HCEC 1CT (cell line): ENCODE data around the gene CYFIP1.

Source experiments
- DNase-seq: peaks from one replicate; pipeline ENCODE4 v3.0.0-alpha.2; 2017

The CYFIP1 gene

GRCh38 chr15:22861161-22861560, 119.0 kb downstream of the CYFIP1 start:
- no peak for DNase-seq

DNA sequence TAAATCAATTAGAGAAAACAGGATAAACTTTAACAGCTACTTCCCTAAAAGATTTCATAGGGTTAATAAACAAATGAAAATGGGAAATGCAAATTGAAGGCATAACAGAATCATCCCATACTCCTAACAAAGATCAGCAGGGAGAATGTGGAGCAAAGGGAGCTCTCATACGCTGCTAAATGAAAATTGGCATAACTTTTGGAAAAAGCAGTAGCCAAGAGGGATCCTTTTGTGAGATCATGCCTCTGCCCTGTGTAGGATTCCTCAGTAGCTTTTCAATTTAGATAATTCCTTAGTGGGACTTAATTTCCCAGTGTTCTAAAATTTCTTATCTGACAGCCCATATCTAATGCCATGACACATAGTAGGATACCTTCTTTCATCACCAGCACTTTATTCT, 123.5 kb downstream of the CYFIP1 start:
- DNase-seq: no peak

GRCh38 chr15:22855791-22856190, 124.4 kb downstream of the CYFIP1 start:
- no peak for DNase-seq

DNA sequence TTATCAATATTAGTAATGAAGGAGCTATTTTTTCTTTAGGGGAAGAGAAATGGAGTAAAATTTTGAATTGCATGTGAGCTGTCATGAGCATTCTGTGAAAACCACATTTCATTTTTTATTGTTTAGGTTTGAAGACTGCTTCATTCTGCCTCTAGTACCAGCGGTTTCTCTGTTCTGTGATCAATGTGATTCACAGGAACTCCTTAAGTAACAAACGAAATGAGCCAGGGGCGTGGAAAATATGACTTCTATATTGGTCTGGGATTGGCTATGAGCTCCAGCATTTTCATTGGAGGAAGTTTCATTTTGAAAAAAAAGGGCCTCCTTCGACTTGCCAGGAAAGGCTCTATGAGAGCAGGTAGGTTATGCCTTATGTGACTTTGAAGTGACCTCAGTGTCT, 128.7 kb downstream of the CYFIP1 start:
- DNase-seq: no peak

DNA sequence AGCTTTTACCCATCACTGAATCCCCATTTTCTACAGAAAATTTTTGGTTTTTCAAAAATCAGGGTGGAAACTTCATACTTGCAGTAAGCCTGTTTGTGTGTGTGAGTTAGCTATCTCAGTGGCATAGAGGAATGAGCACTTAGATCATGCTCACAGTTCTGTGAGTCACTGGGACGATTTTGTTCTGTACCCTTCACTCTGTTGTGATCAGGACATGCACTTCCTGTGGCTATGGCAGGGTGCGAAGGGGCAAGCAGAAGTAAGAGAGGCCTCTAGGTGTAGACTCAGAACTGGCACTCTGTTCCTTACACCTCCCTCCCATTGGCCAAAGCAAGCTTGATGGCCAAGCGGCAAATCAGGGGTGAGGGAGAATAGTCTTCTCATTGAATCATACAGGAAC, 130.1 kb downstream of the CYFIP1 start:
- peak; percentile 32 for DNase-seq

- DNase-seq: no peak
Observed at GRCh38 chr15:22846073-22846472, 134.1 kb downstream of the CYFIP1 start.

GRCh38 chr15:22845289-22845900, 134.8 kb downstream of the CYFIP1 start:
- DNase-seq: peak; percentile 26

DNA sequence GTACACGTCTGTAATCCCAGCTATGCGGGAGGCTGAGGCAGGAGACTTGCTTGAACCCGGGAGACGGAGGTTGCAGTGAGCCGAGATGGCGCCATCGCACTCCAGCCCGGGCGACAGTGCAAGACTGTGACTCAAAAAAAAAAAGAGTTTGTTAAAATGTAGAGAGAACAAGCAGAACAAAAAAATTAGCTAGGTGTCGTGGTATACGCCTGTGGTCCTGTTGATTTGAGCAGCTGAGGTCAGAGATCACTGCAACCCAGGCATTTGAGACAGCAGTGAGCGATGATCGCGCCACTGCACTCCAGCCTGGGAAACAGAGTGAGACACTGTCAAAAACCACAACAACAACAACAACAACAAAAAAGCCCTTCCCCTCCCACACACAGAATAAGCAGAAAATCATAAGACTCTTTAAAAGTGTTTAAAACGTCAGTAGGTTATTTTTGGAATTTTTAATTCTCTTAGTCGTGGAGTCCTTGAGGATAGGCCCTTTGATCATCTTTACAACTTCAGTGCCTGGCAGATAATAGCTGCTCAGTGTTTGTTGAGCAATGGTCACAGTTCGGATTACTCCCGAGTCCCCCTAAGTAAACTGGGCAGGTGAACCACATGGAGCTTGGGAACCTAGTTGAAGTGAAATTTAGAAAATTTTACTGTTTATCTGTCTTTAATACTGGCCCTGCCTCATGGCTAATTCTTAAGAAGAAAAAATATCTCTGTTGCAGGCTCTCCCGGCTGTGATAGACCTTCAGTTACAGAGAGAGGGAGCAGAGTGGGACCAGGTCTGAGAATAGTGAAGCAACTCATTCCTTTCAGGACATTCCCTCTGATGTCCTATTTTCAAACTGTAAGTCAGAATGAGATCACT, 135.5 kb downstream of the CYFIP1 start:
- no peak for DNase-seq

DNA sequence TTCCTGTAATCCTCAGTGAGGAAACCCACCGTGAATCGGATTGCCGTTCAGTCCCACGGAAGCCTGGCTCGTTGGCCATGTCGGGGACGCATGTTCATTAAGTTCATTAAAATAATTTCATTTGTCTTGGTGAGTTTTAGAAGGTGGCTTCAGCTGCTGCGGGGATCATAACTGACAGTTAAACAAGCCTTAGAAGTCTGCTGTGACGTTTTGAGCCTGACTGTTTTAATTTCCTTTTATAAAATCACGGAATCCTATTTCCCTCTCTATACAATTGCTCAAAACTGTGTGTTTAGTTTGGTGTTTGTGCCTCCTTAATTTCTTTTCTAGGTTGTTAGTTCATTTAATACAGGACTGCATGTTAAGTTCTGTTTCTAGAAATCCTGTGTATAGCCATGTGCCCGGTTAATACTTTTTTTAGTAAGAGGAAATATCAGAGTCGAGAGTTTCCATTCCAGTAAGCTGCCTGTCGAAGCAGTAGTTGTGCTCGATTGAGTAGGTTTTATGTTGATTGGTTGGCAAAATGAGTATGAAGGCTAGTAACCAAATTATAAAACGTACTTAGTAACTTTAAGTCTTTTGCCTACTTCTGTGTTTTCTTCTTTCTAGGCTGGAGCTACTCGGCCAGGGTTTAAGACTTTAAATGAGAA, 141.0 kb downstream of the CYFIP1 start:
- no peak for DNase-seq

- DNase-seq: peak; percentile 97
Observed at GRCh38 chr15:22838292-22839042, 141.7 kb downstream of the CYFIP1 start, which contains the start of gene NIPA2. Gene NIPA2, plus strand, starts transcription at chr15:22838666. Its CDS starts 13,066 bp downstream, at chr15:22851732.

- peak; percentile 3 for DNase-seq
Observed at GRCh38 chr15:22831473-22831872, 148.7 kb downstream of the CYFIP1 start.

- no peak for DNase-seq
Observed at GRCh38 chr15:22827125-22827524, 153.0 kb downstream of the CYFIP1 start.

DNA sequence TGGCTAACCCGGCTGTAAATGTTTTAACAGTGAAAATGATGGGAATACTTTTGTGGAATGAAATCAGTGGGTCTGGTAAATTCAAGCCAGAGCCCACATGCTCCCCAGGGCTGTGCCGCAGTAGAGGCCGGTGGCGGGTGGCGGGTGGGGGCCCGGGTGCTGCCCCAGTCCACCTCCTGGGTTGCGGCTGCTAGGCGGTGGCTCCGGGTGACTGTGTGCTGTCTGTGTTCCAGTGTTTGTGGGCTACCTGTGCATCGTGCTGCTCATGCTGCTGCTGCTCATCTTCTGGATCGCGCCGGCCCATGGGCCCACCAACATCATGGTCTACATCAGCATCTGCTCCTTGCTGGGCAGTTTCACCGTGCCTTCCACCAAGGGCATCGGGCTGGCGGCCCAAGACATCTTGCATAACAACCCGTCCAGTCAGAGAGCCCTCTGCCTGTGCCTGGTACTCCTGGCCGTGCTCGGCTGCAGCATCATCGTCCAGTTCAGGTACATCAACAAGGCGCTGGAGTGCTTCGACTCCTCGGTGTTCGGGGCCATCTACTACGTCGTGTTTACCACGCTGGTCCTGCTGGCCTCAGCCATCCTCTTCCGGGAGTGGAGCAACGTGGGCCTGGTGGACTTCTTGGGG, 156.6 kb downstream of the CYFIP1 start:
- no peak for DNase-seq

DNA sequence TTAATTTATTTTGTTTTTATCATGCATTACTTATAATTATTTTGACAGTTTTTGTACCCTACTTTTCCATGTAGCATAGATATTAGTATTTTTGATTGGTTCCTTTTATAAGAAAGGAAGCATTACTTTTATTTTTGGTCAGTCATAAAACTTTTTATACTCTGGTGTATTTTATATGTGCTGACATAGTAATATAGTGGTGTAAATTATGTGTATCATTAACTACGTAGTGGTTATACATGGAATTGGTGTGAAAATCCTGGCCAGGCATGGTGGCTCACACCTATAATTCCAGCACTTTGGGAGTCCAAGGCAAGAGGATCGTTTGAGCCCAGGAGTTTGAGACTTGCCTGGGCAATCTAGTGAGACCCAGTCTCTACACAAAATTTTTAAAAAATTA, 160.5 kb downstream of the CYFIP1 start:
- DNase-seq: no peak
